Measurements from ENCODE around the gene HTR3B. TPM values are rescaled to one million over a fixed set of nuclear protein-coding genes. Genes with fewer than 3 reads are reported as not detected.

HTR3B gene
- total and polyA plus RNA-seq, 2 of the 4 experiments (the other 2 are of a cell fraction), result not detected

DNA sequence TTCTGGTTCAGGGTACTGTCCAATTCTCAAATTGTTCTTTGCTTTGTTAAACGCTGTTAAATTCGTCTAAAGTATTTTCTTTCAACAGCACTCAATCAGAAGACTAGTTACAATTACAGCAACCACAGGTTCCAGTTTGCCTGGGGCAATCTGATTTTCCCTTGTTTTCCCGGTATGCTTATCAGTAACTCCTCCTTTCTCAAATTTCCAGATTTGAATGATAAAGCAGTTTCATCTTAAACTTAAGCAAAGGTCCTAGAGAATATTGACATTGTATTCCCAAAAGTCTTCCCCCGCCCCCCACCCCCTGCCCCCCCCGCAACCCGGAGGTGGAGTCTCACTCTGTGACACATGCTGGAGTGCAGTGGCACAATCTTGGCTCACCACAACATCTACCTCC is 18.7 kb upstream of the HTR3B start:
- WGBS, 2 experiments (ENCODE audit: extremely low coverage in 2 of 2, insufficient read length in 1 of 2), result 70% methylated on average over 2 of the region's 6 CpGs; no CpG with 5 or more reads in 1 of the 2 experiments
- H2AK9ac ChIP-seq (replicated peaks; ENCODE audit: low read depth, low read length, poor library complexity), result no peak overlapping the region
- no peaks in the 10 kb centered on the region for H4K20me1 ChIP-seq (ENCODE audit: insufficient read depth, low read length)
- H3K18ac ChIP-seq (ENCODE audit: low read depth, low read length), result no peak overlapping the region
- no peak overlapping the region for H3K4me2 ChIP-seq (ENCODE audit: low read depth, low read length)
- in situ Hi-C loops (cut with MboI; ENCODE audit: low sequenced_read_pairs), result no loop called here
- no peak overlapping the region for H4K91ac ChIP-seq (ENCODE audit: insufficient read depth, low read depth, low read length)
- no peaks in the 10 kb centered on the region for H3K9me1 ChIP-seq (ENCODE audit: insufficient read depth, low read length)
- no peak overlapping the region for H3K4me3 ChIP-seq (ENCODE audit: insufficient read depth, low read depth, low read length)
- intact Hi-C loops (cut with micrococcal nuclease), result no loop called here
- no peak overlapping the region for H3K23ac ChIP-seq (ENCODE audit: low read depth, low read length)
- no peak for ATAC-seq (ENCODE audit: low read depth)
- no TSS peak for BruUV-seq (replicated peaks)
- TF ChIP-seq, protein P1, sequence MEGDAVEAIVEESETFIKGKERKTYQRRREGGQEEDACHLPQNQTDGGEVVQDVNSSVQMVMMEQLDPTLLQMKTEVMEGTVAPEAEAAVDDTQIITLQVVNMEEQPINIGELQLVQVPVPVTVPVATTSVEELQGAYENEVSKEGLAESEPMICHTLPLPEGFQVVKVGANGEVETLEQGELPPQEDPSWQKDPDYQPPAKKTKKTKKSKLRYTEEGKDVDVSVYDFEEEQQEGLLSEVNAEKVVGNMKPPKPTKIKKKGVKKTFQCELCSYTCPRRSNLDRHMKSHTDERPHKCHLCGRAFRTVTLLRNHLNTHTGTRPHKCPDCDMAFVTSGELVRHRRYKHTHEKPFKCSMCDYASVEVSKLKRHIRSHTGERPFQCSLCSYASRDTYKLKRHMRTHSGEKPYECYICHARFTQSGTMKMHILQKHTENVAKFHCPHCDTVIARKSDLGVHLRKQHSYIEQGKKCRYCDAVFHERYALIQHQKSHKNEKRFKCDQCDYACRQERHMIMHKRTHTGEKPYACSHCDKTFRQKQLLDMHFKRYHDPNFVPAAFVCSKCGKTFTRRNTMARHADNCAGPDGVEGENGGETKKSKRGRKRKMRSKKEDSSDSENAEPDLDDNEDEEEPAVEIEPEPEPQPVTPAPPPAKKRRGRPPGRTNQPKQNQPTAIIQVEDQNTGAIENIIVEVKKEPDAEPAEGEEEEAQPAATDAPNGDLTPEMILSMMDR (conservative IDR thresholded peaks at IDR 0.05; ENCODE audit: low read depth, low read length), result no peak
- TF ChIP-seq, protein P2, sequence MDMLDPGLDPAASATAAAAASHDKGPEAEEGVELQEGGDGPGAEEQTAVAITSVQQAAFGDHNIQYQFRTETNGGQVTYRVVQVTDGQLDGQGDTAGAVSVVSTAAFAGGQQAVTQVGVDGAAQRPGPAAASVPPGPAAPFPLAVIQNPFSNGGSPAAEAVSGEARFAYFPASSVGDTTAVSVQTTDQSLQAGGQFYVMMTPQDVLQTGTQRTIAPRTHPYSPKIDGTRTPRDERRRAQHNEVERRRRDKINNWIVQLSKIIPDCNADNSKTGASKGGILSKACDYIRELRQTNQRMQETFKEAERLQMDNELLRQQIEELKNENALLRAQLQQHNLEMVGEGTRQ (IDR thresholded peaks at IDR 0.05; ENCODE audit: low read depth, low read length), result no peak
- no peak for TF ChIP-seq RAD21 (IDR thresholded peaks at IDR 0.05; ENCODE audit: low read length)
- TF ChIP-seq BHLHE40 (IDR thresholded peaks at IDR 0.05; ENCODE audit: low read depth, low read length), result no peak
- TF ChIP-seq FOS (IDR thresholded peaks at IDR 0.05; ENCODE audit: low read depth, low read length), result no peak
- no peak for TF ChIP-seq MAFK (IDR thresholded peaks at IDR 0.05; ENCODE audit: low read depth, low read length)
- no peak for TF ChIP-seq SMC3 (IDR thresholded peaks at IDR 0.05; ENCODE audit: low read depth, low read length)
- no peak for TF ChIP-seq NFE2L2 (IDR thresholded peaks at IDR 0.05; ENCODE audit: low read depth, low read length)
- no peak for TF ChIP-seq RCOR1 (IDR thresholded peaks at IDR 0.05; ENCODE audit: insufficient replicate concordance, low read length)
- H3K4ac ChIP-seq (ENCODE audit: low read depth, low read length), result no peak overlapping the region
- no peak overlapping the region for H4K5ac ChIP-seq (ENCODE audit: low read depth, low read length)
- no peak overlapping the region for H2AK5ac ChIP-seq (ENCODE audit: low read depth, low read length)
- no peaks in the 10 kb centered on the region for H3K4me1 ChIP-seq (ENCODE audit: control insufficient read depth, insufficient read depth, low read length)
- CTCF ChIA-PET, result no interaction called here
- no peak overlapping the region for H2BK15ac ChIP-seq (ENCODE audit: low read depth, low read length)
- no peak overlapping the region for H2AFZ ChIP-seq (replicated peaks; ENCODE audit: low read length, poor library complexity)
- no peak overlapping the region for H3K56ac ChIP-seq (ENCODE audit: extremely low read depth, insufficient read depth, low read length)
- H4K8ac ChIP-seq (ENCODE audit: low read depth in 2 of 2, low read length in 2 of 2), result no peak overlapping the region
- no peaks in the 10 kb centered on the region for H3K9me3 ChIP-seq (ENCODE audit: control insufficient read depth, insufficient read depth, low read length)
- POLR2A ChIA-PET (ENCODE audit: unreplicated experiment), result no interaction called here
- no peak overlapping the region for H2BK20ac ChIP-seq (ENCODE audit: low read depth, low read length)
- H3K9ac ChIP-seq (ENCODE audit: low read depth, low read length), result no peak overlapping the region
- no peak overlapping the region for H3K14ac ChIP-seq (replicated peaks; ENCODE audit: low read depth, low read length)
- H3K36me3 ChIP-seq (ENCODE audit: control insufficient read depth, insufficient read depth, low read length), result no peaks in the 10 kb centered on the region
- no peaks in the 10 kb centered on the region for H3K79me1 ChIP-seq (ENCODE audit: low read depth in 1 of 2, low read length in 2 of 2)
- H3K27me3 ChIP-seq (ENCODE audit: control insufficient read depth, insufficient read depth, low read length), result no peaks in the 10 kb centered on the region
- H2BK5ac ChIP-seq (ENCODE audit: low read depth, low read length, poor library complexity, severe bottlenecking), result no peak overlapping the region
- dilution Hi-C loops (cut with HindIII; ENCODE audit: low sequenced_read_pairs, unreplicated experiment), result no loop called here
- H3K27ac ChIP-seq (ENCODE audit: insufficient read depth, low read length), result no peak overlapping the region
- no peak for DNase-seq
- H2BK120ac ChIP-seq (ENCODE audit: low read depth, low read length), result no peak overlapping the region
